ENCODE measurements around the gene LORICRIN.

Gene LORICRIN

GRCh38 chr1:153251087-153251486 is 8.4 kb upstream of the LORICRIN start:
- DNase-seq, result no peak

- DNase-seq, result no peak
Observed at GRCh38 chr1:153251562-153251961, 7.9 kb upstream of the LORICRIN start.

GRCh38 chr1:153251988-153252387 is 7.5 kb upstream of the LORICRIN start:
- DNase-seq, result no peak

- no peak for DNase-seq
Observed at GRCh38 chr1:153253076-153253475, 6.4 kb upstream of the LORICRIN start.

- DNase-seq, result no peak
Observed at GRCh38 chr1:153253693-153254092, 5.8 kb upstream of the LORICRIN start.

- no peak for DNase-seq
Observed at GRCh38 chr1:153260585-153261280, 1.2 kb downstream of the LORICRIN start.

- no peak for DNase-seq
Observed at GRCh38 chr1:153261281-153262069, 2.0 kb downstream of the LORICRIN start.

GRCh38 chr1:153262070-153262366 is 2.5 kb downstream of the LORICRIN start:
- DNase-seq, result peak; percentile 14

GRCh38 chr1:153262462-153263157 is 3.1 kb downstream of the LORICRIN start:
- no peak for DNase-seq

GRCh38 chr1:153265457-153265856 is 6.0 kb downstream of the LORICRIN start:
- no peak for DNase-seq

- DNase-seq, result no peak
Observed at GRCh38 chr1:153271711-153272110, 12.2 kb downstream of the LORICRIN start.

GRCh38 chr1:153272186-153272585 is 12.7 kb downstream of the LORICRIN start:
- DNase-seq, result no peak

GRCh38 chr1:153277852-153278251 is 18.4 kb downstream of the LORICRIN start:
- no peak for DNase-seq

- no peak for DNase-seq
Observed at GRCh38 chr1:153288634-153289275, 29.3 kb downstream of the LORICRIN start.

GRCh38 chr1:153291514-153291913 is 32.0 kb downstream of the LORICRIN start:
- DNase-seq, result no peak

- no peak for DNase-seq
Observed at GRCh38 chr1:153292185-153292584, 32.7 kb downstream of the LORICRIN start.

- no peak for DNase-seq
Observed at GRCh38 chr1:153292740-153293479, 33.4 kb downstream of the LORICRIN start.

GRCh38 chr1:153293480-153293775 is 33.9 kb downstream of the LORICRIN start:
- DNase-seq, result no peak

GRCh38 chr1:153293851-153294250 is 34.4 kb downstream of the LORICRIN start:
- no peak for DNase-seq

- DNase-seq, result no peak
Observed at GRCh38 chr1:153302308-153302707, 42.8 kb downstream of the LORICRIN start.

GRCh38 chr1:153305682-153306081 is 46.2 kb downstream of the LORICRIN start:
- no peak for DNase-seq

GRCh38 chr1:153306303-153307220 is 47.1 kb downstream of the LORICRIN start:
- DNase-seq, result no peak

All from NCI-H748 treated with DMSO at 0.1 percent for 48 hours (cell line).